Cardiac ventricle fibroblast (primary cell): ENCODE measurements around the gene SPAAR. TPM values are rescaled to one million over a fixed set of nuclear protein-coding genes. Genes with fewer than 3 reads are reported as not detected.

Source experiments
- total RNA-seq: library from RNA; depleted of rRNA; stranded (reverse); fragments of >200 nt; gene quantifications from 2 replicates; pipeline ENCODE4 v1.2.3, GENCODE V29; 2015

SPAAR gene
- 1.2 and 2.5 TPM in 2 replicates for total RNA-seq

GRCh38 chr9:35909274-35909673 is at the start of gene SPAAR:
Gene SPAAR (plus strand): TSS chr9:35909490. CDS start chr9:35910464, 974 bp downstream.

GRCh38 chr9:35870351-35870923 is 38.9 kb upstream of the SPAAR start, which contains the start of gene OR13J1:
Gene OR13J1 (minus strand): TSS chr9:35870401. CDS start chr9:35870401, 0 bp downstream.

GRCh38 chr9:35905912-35906679 is 3.2 kb upstream of the SPAAR start, which contains the start of gene HRCT1:
Gene HRCT1 (plus strand): TSS chr9:35906202. CDS start chr9:35906288, 86 bp downstream.

GRCh38 chr9:35958104-35958837 is 49.0 kb downstream of the SPAAR start, which contains the start of gene OR2S2:
Gene OR2S2 (minus strand): TSS chr9:35958154. CDS start chr9:35958098, 56 bp downstream.

Other genes starting within 250 kb of the SPAAR start
- 0.19 and 0.34 TPM in 2 replicates for gene ARHGEF39, start 244.3 kb upstream of the SPAAR start, total RNA-seq
- 3.5 and 3.9 TPM in 2 replicates for gene CA9, start 235.6 kb upstream of the SPAAR start, total RNA-seq
- 721 and 812 TPM in 2 replicates for gene TPM2, start 219.6 kb upstream of the SPAAR start, total RNA-seq
- 242 and 279 TPM in 2 replicates for gene TLN1, start 177.3 kb upstream of the SPAAR start, total RNA-seq
- 51.6 and 54.9 TPM in 2 replicates for gene CREB3, start 176.8 kb upstream of the SPAAR start, total RNA-seq
- 13.3 and 17.5 TPM in 2 replicates for gene GBA2, start 160.3 kb upstream of the SPAAR start, total RNA-seq
- gene RGP1, start 160.2 kb upstream of the SPAAR start, total RNA-seq = 13.4 and 16.3 TPM in 2 replicates
- gene MSMP, start 155.2 kb upstream of the SPAAR start, total RNA-seq = not detected in 2 replicates
- gene NPR2, start 117.9 kb upstream of the SPAAR start, total RNA-seq = 31.5 and 39.7 TPM in 2 replicates
- gene SPAG8, start 97.2 kb upstream of the SPAAR start, total RNA-seq = 1.4 TPM in 1 of 2 replicates, not detected in the other
- 13.8 and 25.5 TPM in 2 replicates for gene HINT2, start 94.4 kb upstream of the SPAAR start, total RNA-seq
- gene FAM221B, start 80.8 kb upstream of the SPAAR start, total RNA-seq = not detected in 2 replicates
- 3.6 and 3.7 TPM in 2 replicates for gene TMEM8B, start 80.3 kb upstream of the SPAAR start, total RNA-seq
- not detected in 2 replicates for gene OR13J1, start 39.1 kb upstream of the SPAAR start, total RNA-seq
- 2.4 and 2.6 TPM in 2 replicates for gene HRCT1, start 3.3 kb upstream of the SPAAR start, total RNA-seq
- gene OR2S2, start 48.7 kb downstream of the SPAAR start, total RNA-seq = not detected in 2 replicates
- gene RECK, start 127.4 kb downstream of the SPAAR start, total RNA-seq = 24.3 and 29.1 TPM in 2 replicates
- 28.6 and 31.3 TPM in 2 replicates for gene GLIPR2, start 227.2 kb downstream of the SPAAR start, total RNA-seq